Testis (tissue), 2 donors: ENCODE measurements around the gene WBP11.
"Not testable (repeated sequence)": the region's sequence is repeated elsewhere in the genome, so short reads cannot be mapped to it uniquely, and the experiment has no call there.

Experiments used
- POLR2A ChIP-seq: fragments of 450-650 bp; IDR thresholded peaks from one replicate; pipeline ENCODE4 v1.6.1; 2017; ENCODE audit warnings: antibody characterized with exemption, mild to moderate bottlenecking, moderate library complexity
- TF ChIP-seq, protein P1 (sequence below), 3 experiments: fragments of 450-650 bp in 2 of 3; fragments of 200-600 bp in 1 of 3; sonication (generic) in 1 of 3; IDR thresholded peaks; one replicate each; pipeline ENCODE4 v1.5.1; 2016 to 2019; ENCODE audit warnings: antibody characterized with exemption in 3 of 3, mild to moderate bottlenecking in 2 of 3, moderate library complexity in 1 of 3

DNA sequence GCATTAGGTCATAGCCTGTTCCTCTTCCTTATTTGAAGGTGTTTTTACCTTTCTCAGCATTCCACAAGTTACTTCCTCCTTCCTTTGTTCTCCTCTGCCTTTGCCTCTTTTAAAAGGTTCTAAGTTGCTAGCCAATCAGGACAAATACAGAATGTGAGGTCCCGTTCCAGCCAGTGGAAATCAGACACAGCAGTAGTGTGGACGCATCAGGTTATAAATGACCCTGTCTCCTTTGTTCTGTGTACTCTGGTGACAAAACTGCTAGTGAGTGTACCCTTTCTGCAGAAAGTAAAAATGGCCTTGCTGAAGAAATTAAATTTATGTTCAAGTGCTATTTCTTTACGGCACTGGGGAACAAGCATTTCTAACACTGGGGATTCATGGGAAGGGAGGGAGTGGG is 37.3 kb downstream of the WBP11 start:
- TF ChIP-seq, protein P1, sequence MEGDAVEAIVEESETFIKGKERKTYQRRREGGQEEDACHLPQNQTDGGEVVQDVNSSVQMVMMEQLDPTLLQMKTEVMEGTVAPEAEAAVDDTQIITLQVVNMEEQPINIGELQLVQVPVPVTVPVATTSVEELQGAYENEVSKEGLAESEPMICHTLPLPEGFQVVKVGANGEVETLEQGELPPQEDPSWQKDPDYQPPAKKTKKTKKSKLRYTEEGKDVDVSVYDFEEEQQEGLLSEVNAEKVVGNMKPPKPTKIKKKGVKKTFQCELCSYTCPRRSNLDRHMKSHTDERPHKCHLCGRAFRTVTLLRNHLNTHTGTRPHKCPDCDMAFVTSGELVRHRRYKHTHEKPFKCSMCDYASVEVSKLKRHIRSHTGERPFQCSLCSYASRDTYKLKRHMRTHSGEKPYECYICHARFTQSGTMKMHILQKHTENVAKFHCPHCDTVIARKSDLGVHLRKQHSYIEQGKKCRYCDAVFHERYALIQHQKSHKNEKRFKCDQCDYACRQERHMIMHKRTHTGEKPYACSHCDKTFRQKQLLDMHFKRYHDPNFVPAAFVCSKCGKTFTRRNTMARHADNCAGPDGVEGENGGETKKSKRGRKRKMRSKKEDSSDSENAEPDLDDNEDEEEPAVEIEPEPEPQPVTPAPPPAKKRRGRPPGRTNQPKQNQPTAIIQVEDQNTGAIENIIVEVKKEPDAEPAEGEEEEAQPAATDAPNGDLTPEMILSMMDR (IDR thresholded peaks at IDR 0.05) = not testable (repeated sequence)
- not testable (repeated sequence) for TF ChIP-seq POLR2A
